Measurements from ENCODE around the gene SEC14L2. TPM values are rescaled to one million over a fixed set of nuclear protein-coding genes. Genes with fewer than 3 reads are reported as not detected.

SEC14L2 gene
- total and polyA plus RNA-seq, 2 donors (not counting 1 experiment from before 2014, with no cell fraction given) = 0.24 to 0.67 TPM

GRCh38 chr22:30423301-30423958, 26.6 kb downstream of the SEC14L2 start:
- Mint-ChIP-seq H3K27ac (peak overlapping the region; percentile 100), H3K4me1 (peaks cover 48% of the 10 kb centered on the region), H3K9me3 (ENCODE audit: insufficient read depth) (no peaks in the 10 kb centered on the region), H3K4me3 (peak overlapping the region; percentile 99), H3K27me3 (no peaks in the 10 kb centered on the region)
- Histone ChIP-seq H3K36me3 (replicated peaks in 1 of 2; ENCODE audit: control extremely low read depth in 1 of 2, control insufficient read depth in 1 of 2, extremely low read depth in 1 of 2, insufficient read depth in 2 of 2, low read length in 1 of 2) (peaks cover 0 to 7% of the 10 kb centered on the region in 2 experiments), H3K27ac (ENCODE audit: low read length in 2 of 2) (peak overlapping the region; percentile 78 to 89), H3K9ac (ENCODE audit: low read length) (peak overlapping the region; percentile 91), H3K27me3 (replicated peaks in 1 of 4; ENCODE audit: control extremely low read depth in 1 of 4, control insufficient read depth in 3 of 4, insufficient read depth in 4 of 4, low read length in 3 of 4) (no peaks in the 10 kb centered on the region), H3K79me2 (ENCODE audit: control insufficient read depth, insufficient read depth, low read length) (peaks cover 11% of the 10 kb centered on the region), H3K4me3 (ENCODE audit: control extremely low read depth in 1 of 5, extremely low read depth in 1 of 5, insufficient read depth in 1 of 5, low read depth in 2 of 5, low read length in 4 of 5) (peak overlapping the region; percentile 34 to 84 (median 76)), H3K4me1 (ENCODE audit: control insufficient read depth in 2 of 2, insufficient read depth in 2 of 2, low read length in 2 of 2) (peaks cover 22 to 40% of the 10 kb centered on the region in 2 donors), H2AFZ (ENCODE audit: insufficient read depth, low read depth, low read length, poor library complexity, severe bottlenecking) (peak overlapping the region; percentile 96), H3K9me3 (ENCODE audit: control extremely low read depth in 1 of 3, control insufficient read depth in 2 of 3, insufficient read depth in 1 of 3, low read length in 2 of 3) (peaks cover 0 to 8% (median 0%) of the 10 kb centered on the region in 3 donors), H3K4me2 (replicated peaks; ENCODE audit: low read depth, low read length, poor library complexity, severe bottlenecking) (peak overlapping the region; percentile 91), H4K20me1 (ENCODE audit: control insufficient read depth, insufficient read depth, low read length, poor library complexity, severe bottlenecking) (no peaks in the 10 kb centered on the region)
- peak; percentile 14 for ATAC-seq (ENCODE audit: low read depth)
- TF ChIP-seq EZH2 (IDR thresholded peaks at IDR 0.05; ENCODE audit: borderline replicate concordance, insufficient read depth, low read depth, low read length, poor library complexity, severe bottlenecking) (no peak), CTCF (IDR thresholded peaks at IDR 0.05) (no peak)
- no peak for DNase-seq
- CTCF ChIA-PET = interaction anchor here (0.9 to 7.0 kb wide), 14 partner anchors 9 to 211 kb away, joined by 3 to 94 read pairs (median 4); partner anchors contain the start of genes CASTOR1, CCDC157, RNF215 and SF3A1
- intact Hi-C loops (cut with micrococcal nuclease) = loop anchor here (1.0 to 10.0 kb wide), 5 partner anchors 32 to 1539 kb away; partner anchors contain the start of genes PIK3IP1, UQCR10, ZMAT5 and ZNRF3
- POLR2A ChIA-PET = interaction anchor here (0.7 to 2.4 kb wide), 8 partner anchors 9 to 134 kb away, joined by 3 to 16 read pairs (median 5); partner anchors contain the start of genes CASTOR1, CCDC157 and SF3A1
- 1% methylated on average over 38 of the region's 45 CpGs for WGBS (ENCODE audit: insufficient coverage)
